HG03354 (cell line): ENCODE results near the gene ZNF268.
A peak's percentile ranks its signal among the peaks of the same experiment; 100 is the strongest.

Experiments used
- ATAC-seq: cut with Tn5 transposase; IDR thresholded peaks from one replicate; pipeline ENCODE4 v1.9.1; 2021; ENCODE audit warnings: mild to moderate bottlenecking; ENCODE audit not compliant: unreplicated experiment, poor library complexity, severe bottlenecking

ZNF268 gene

DNA sequence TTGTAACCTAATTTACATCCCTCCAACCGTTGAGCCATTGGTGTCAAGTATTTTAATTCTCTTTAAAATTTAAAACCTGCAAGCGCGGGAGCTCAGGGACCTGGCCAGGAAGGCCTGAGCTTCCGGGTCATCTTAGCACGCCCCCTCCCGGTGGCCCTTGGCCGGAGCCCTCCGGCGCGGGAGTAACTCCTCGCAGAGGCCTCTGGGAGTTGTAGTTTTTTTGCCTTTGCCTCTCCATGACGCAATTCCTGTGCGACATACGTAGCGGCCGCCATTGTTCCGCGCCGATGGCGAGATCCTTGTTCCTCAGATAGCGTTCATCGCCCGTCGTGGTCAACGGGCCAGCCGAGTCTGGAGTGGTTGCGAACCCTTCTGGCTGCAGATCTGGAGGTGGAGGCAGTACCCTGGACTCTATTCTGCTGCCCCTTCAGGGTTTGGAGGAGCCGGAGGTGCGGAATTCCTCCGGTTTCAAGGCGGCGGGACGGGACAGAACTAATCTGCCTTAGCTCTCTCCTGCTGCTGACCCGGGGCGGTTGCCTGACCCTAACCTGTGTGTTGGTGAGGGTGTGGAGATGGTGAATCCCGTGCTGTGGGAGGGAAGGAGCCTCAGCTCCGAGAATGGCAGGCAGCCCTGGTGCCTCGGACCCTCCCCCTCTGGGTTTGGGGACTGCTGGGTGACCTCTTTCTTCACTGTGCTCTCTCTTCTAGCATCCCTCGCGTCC lies at the start of gene ZNF268:
TSS of gene ZNF268 (plus strand) at position 258 of the 722 bp plus-strand sequence. CDS start 503 bp downstream, outside the sequence.
- peak; percentile 97 for ATAC-seq

DNA sequence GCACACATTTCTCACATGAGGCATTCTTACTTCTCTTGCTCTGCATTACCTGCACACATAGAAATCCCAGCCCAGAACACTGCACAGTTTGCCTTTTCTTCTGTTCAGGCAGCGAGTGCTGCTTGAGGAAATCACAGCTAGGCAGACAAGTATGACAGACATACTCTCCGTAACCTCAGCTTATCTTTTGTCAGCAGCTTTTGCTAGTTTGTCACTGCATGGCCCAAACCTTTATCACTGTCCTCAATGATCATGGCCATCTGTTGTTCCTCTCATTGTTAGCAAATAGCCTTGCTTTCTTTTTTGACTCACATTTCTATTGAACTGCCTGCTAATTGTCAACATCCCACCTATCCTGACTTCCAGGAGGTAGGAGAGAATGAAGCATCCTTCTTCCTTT lies 45.5 kb upstream of the ZNF268 start:
- ATAC-seq, result no peak

DNA sequence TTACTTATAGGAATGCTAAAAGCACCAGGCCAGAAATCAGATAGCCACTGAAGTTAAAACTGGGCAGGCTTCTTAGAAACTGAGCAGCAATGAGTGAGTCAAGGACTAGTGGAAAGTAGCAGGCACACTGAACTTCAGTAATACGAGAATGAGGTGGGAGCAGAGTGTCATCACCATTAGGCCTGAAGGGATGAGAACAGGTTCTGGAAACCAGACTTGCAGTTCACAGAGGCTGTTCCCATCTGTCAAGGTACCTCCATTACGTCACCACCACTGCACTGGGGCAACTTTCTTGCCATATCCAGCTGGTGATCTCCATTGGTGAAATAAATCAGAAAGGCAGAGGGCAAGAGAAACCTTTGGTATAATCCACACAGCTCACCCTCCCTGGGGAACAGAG lies 35.3 kb upstream of the ZNF268 start:
- no peak for ATAC-seq

DNA sequence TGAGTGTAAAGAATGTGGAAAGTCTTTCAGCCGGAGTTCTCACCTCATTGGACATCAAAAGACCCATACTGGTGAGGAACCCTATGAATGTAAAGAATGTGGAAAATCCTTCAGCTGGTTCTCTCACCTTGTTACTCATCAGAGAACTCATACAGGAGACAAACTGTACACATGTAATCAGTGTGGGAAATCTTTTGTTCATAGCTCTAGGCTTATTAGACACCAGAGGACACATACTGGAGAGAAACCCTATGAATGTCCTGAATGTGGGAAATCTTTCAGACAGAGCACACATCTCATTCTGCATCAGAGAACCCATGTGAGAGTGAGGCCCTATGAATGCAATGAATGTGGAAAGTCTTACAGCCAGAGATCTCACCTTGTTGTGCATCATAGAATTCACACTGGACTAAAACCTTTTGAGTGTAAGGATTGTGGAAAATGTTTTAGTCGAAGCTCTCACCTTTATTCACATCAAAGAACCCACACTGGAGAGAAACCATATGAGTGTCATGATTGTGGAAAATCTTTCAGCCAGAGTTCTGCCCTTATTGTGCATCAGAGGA lies 25.1 kb upstream of the ZNF268 start:
- no peak for ATAC-seq

DNA sequence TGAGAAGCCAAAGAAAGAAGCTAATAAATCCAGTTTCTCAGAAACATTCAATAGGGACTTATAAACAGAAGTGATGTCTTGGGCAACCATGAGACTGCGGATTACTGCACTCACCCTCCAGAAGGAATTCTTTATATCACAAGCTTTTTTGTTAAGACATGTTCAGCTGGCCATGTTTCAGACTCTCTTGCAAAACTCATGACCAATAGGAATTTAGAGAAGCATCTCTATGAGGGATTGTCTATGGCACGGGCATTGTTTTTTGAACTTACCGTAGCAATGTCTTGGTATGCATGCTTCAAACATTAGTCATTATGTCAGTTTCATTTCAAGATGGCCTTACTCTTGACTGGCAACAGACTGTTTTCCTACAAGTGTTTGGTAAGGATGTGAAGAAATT lies 15.5 kb upstream of the ZNF268 start:
- no peak for ATAC-seq

DNA sequence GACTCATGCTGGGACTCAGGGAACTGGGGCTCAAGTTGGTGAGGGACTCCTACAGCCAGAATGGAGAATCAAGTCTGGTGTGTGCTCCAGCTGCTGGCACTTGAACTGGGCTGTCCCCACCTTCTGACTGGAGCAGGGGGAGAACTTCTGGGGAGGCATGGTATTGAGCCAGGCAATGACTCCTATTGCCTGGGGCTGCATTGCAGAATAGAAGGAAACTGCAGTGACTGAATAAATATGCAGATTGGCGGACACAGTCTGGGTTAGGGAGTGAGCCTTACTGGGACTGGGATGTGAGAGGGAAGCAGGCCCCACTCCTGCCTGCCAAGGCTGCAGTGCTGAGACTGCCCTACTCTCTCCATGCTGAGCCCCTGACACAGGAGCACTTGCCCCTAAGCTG lies 8.8 kb upstream of the ZNF268 start:
- no peak for ATAC-seq

DNA sequence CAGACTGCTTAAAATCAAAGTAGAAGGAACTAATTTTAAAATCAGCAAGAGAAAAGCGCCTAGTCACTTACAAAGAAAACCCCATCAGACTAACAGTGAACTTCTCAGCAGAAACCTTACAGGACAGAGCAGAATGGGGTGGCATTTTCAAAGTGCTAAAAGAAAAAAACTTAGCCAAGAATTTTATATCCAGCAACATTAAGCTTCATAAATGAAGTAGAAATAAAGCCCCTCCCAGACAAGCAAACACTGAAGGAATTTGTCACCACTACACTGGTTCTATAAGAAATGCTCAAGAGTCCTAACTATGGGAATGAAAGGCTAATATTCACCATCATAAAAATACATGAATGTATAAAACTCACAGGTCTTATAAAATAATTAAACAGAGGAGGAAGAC lies 6.4 kb upstream of the ZNF268 start:
- ATAC-seq, result no peak

DNA sequence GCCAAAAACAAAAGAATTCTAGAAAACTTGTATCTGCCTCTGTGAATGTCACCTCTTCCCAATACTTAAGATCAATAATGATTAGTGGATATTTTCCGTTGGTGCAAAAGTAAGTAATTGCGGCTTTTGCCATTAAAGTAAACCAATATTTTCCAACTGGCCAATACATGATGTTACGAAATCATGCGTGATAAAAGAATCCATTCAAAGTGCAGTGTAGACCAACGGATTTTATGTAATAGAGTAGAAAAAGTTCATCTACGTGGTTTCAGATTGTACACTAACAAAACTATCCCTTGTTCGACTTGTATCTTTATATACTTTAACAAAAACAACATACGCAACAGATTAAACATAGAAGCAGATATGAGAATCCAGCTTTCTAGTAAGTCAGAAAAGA lies 626 bp upstream of the ZNF268 start:
- ATAC-seq, result no peak

DNA sequence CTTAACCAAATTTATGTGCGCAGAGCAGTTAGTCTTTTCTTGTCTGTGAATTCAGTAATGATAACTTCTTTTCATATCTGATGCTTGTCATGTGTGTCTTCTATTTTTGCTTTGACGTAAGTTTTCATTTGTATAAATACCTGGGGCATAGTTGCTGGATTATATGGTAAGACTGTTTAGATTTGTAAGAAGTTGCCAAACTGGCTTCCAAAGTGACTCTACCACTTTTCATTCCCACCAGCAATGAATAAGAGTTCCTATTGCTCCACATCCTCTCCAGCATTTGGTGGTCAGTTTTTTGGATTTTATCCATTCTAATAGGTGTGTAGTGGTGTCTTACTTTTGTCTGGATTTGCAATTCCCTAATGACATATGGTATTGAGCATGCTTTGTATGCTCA lies 8.9 kb downstream of the ZNF268 start:
- no peak for ATAC-seq

DNA sequence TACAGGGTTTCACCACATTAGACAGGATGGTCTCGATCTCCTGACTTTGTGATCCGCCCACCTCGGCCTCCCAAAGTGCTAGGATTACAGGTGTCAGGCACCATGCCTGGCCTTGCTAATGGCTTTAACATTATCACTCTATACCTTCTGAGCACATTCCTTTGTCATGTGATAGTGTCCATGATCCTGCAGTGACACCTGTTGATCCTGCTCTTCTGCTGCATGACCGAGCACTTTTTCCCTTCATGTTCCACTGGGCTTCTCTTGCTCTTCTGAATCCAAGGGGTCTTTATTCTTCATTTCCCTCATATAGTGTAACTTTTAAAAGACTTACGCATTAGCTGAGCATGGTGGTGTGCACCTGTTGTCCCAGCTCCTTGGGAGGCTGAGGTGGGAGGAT lies 11.6 kb downstream of the ZNF268 start:
- ATAC-seq, result no peak

DNA sequence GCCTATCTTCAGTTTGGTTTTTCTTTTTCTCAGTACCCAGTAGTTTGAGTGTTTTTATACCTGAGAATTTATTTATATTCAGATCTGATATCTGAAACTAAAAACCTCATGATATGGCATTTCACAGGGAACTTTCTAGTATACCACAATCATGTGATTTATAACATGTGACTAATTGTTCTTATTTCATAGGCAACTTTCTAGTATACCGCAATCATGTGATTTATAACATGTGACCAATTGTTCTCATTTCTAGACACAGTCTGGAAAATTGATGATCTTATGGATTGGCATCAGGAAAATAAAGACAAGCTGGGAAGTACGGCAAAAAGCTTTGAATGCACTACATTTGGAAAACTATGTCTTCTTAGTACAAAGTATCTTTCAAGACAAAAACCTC lies 20.6 kb downstream of the ZNF268 start:
- ATAC-seq, result no peak

DNA sequence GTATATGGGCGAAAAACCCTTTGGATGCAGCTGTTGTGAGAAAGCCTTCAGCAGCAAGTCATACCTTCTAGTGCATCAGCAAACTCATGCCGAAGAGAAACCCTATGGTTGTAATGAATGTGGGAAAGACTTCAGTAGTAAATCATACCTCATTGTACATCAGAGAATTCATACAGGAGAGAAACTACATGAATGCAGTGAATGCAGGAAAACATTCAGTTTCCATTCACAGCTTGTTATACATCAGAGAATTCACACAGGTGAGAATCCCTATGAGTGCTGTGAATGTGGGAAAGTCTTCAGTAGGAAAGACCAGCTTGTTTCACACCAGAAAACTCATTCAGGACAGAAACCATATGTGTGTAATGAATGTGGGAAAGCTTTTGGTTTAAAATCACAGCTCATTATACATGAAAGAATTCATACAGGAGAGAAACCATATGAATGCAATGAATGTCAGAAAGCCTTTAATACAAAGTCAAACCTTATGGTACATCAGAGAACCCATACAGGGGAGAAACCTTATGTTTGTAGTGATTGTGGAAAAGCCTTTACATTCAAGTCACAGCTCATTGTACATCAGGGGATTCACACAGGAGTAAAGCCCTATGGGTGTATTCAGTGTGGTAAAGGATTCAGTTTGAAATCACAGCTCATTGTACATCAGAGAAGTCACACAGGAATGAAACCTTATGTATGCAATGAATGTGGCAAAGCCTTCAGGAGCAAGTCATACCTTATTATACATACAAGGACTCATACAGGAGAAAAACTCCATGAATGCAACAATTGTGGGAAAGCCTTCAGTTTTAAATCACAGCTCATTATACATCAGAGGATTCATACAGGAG lies 21.4 kb downstream of the ZNF268 start:
- ATAC-seq, result no peak

DNA sequence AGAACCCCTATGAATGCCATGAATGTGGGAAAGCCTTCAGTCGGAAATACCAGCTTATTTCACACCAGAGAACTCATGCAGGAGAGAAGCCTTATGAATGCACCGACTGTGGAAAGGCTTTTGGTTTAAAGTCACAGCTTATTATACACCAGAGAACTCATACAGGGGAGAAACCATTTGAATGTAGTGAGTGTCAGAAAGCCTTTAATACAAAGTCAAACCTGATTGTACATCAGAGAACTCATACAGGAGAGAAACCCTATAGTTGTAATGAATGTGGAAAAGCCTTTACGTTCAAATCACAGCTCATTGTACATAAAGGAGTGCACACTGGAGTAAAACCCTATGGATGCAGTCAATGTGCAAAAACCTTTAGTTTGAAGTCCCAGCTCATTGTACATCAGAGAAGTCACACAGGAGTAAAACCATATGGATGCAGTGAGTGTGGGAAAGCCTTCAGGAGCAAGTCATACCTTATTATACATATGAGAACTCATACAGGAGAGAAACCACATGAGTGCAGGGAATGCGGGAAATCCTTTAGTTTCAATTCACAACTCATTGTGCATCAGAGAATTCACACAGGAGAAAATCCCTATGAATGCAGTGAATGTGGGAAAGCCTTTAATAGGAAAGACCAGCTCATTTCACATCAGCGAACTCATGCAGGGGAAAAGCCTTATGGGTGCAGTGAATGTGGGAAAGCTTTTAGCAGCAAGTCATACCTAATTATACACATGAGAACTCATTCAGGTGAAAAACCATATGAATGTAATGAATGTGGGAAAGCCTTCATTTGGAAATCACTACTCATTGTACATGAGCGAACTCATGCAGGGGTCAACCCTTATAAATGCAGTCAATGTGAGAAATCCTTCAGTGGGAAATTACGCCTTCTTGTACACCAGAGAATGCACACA lies 22.3 kb downstream of the ZNF268 start:
- no peak for ATAC-seq

DNA sequence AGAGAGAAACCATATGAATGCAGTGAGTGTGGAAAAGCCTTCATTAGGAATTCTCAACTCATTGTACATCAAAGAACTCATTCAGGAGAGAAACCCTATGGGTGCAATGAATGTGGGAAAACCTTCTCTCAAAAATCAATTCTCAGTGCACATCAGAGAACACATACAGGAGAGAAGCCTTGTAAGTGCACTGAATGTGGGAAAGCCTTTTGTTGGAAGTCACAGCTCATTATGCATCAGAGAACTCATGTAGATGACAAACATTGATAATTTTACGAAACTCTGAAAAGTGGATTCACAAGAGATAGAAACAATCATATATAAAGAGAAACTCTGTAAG lies 22.9 kb downstream of the ZNF268 start:
- ATAC-seq, result no peak

DNA sequence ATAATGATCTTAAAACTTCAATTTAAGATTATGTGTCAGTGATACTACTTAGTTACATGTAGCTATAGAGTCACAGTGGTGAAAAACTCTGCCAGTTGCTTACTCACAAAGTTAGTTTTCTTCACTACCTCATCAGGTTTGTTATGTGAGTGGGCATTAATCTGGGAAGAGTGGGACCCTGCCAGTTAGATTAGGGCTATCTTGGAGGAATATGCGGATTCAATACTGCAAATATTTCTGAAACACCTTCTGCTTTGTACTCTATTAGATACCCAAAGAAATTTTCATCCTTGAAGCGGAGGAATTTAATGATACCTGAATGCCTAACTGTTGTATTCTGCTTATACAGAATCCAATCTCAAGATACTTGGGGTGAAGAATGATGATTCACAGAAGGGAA lies 25.1 kb downstream of the ZNF268 start:
- ATAC-seq, result no peak

DNA sequence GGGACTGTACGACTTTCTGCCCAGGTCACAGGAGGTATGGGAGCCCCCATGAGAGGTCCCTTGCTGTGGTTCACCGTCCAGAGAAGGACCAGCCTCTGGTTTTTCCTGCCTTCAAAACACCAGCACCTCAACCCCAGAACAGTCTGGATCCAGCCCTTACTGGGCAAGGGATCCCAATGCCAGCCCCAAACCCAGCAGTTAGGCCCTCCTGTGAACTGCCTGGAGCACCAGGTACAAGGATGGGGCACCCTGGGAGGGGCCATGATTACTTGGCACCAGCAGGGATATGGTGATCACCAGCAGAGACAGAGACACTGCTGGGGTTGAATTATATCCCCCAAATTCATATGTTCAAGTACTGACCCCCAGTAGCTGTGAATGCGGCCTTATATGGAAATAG lies 34.4 kb downstream of the ZNF268 start:
- ATAC-seq, result no peak

DNA sequence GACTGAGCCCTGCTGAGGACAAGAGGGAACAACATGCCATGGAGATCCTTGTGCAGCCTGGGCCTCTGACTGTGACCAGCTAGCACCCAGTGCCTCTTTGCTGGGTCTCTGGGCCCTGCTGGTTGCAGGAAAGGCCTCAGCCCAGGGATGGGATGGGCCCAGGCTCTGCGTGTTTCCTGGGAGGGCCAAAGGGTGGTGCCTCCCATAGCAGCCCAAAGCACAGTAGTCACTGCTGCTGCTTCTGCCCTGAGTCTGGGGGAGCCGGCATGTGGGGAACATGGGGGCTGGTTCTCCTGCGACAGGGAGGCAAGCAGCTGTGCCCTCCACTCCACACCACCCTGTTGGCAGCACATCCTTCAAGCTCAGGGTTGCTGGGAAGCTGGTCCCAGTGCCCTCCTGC lies 35.9 kb downstream of the ZNF268 start:
- ATAC-seq, result no peak

DNA sequence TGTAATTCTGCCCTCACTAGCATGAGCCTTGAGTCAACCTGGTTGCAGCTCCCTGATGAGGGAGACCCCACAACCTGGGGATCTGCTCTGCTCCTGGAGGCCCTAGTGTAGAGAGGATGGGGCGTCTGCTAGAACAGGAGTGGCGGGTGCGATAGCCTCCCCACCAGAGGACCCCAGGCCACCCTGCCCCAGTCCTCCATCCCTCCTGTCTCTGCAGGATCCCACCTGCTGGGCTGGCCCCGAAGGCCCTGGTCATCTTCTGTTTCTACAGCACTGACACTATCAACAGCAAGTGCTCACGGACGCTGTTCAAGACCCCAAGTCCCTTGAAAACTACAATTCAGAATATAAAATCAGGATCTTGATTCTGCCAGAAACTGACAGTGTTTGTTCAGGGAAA lies 39.2 kb downstream of the ZNF268 start:
- ATAC-seq, result no peak

DNA sequence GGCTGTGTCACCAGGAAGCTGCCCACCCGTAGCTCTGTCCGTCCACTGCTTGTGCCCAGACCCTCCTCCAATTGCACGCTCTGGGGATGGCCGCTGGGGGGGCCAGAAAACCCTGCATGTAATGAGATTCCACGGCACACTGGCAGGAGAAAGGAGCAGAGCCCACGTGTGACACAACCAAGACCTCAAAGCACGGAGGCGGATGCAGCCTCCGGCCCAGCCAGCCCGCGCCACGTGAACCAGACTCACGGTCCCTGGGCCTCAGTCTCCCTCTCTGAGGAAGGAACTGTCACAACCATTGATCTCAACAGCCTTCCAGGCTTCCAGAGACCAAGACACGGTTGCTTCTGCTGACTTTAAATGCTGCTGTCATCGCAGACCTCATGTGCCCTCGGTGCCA lies 39.9 kb downstream of the ZNF268 start:
- ATAC-seq, result no peak

DNA sequence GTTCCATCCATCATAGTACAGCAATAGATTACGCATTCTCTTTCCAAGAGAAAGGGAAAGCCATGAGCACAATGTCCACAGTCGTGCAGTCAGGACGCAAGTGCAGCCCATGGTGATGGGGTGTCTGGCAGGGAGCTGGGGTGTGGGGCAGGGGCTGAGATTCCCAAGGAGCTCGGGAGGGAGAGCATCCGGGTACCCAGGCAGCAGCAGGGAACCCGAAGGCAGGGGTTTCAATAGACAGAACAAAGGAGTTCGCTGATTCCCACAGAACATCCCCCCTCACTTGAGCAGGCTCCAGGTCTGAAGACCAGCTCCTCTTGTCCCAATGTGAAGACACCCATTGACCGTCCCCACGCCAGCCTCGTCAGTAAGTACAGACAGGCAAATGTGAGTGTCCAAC lies 40.9 kb downstream of the ZNF268 start:
- no peak for ATAC-seq
